HepG2 (cell line): Measurements from ENCODE around the gene CLEC19A. TPM values are rescaled to one million over a fixed set of nuclear protein-coding genes. Genes with fewer than 3 reads are reported as not detected.

Source experiments
- ATAC-seq: fragments of 200-7000 bp; cut with Tn5 transposase; 3 replicates; pipeline ENCODE4 v1.9.1; 2020; ENCODE audit warnings: mild to moderate bottlenecking, moderate library complexity
- BruUV-seq: library from RNA; stranded (reverse); fragments of 400-500 nt; replicated peaks from 2 replicates; lab custom pipeline; 2021; lab: Mats Ljungman, UMichigan
- CTCF ChIA-PET: fragments of 300-600 bp; formaldehyde crosslinking; extraction: SDS; loops from one replicate; lab custom pipeline; 2021; ENCODE audit warnings: low total read pairs, inconsistent platforms, low intra/inter-chr PET ratio; lab: Yijun Ruan, JAX
- POLR2A ChIA-PET: fragments of 350-600 bp; sonication (Branson Sonifier 250); formaldehyde crosslinking; loops from one replicate; lab custom pipeline; 2020; ENCODE audit warnings: antibody characterized with exemption, inconsistent platforms; lab: Yijun Ruan, JAX
- DNase-seq: peaks from one replicate; pipeline ENCODE4 v3.0.0-alpha.2; 2015; ENCODE audit warnings: low spot score
- FAIRE-seq: peaks from 3 replicates; lab custom pipeline; 2011; peaks lifted over from hg19 to GRCh38; lab: Jason Lieb, UNC
- H2AFZ ChIP-seq: one replicate; pipeline ENCODE4 v1.6.1; 2011; ENCODE audit warnings: low read length, inconsistent platforms
- H3K27ac ChIP-seq: fragments of 300-600 bp; 3 replicates; pipeline ENCODE4 v1.8.0; 2011; ENCODE audit warnings: mixed run types, mild to moderate bottlenecking, mixed read lengths, low read length, inconsistent platforms; ENCODE audit not compliant: insufficient read depth; ENCODE audit errors: extremely low read length
- H3K27me3 ChIP-seq, 2 experiments: fragments of 200-600 bp in 1 of 2; 2 replicates in 1 of 2; 3 replicates in 1 of 2; pipeline versions ENCODE4 v1.6.0 to v1.8.0; 2011; ENCODE audit warnings: low read length in 2 of 2, mild to moderate bottlenecking in 2 of 2, moderate library complexity in 2 of 2, inconsistent platforms in 1 of 2; ENCODE audit not compliant: insufficient read depth in 2 of 2, control insufficient read depth in 1 of 2
- H3K36me3 ChIP-seq, 2 experiments: fragments of 200-600 bp in 1 of 2; replicated peaks in 1 of 2; 2 replicates in 1 of 2; 3 replicates in 1 of 2; pipeline versions ENCODE4 v1.5.1 to v1.8.0; 2011; ENCODE audit warnings: low read length in 2 of 2, inconsistent platforms in 1 of 2; ENCODE audit not compliant: insufficient read depth in 2 of 2, control insufficient read depth in 1 of 2
- H3K4me1 ChIP-seq: 2 replicates; pipeline ENCODE4 v1.5.1; 2012; ENCODE audit warnings: low read length, inconsistent platforms; ENCODE audit not compliant: insufficient read depth
- H3K4me2 ChIP-seq: 2 replicates; pipeline ENCODE4 v1.6.0; 2011; ENCODE audit warnings: low read depth, low read length, inconsistent platforms
- H3K4me3 ChIP-seq, 3 experiments: fragments of 200-600 bp in 1 of 3; sonication (generic), shearing (Covaris generic) in 1 of 3; replicated peaks in 1 of 3; 2 replicates each; pipeline ENCODE4 v1.5.1; 2011 to 2016; ENCODE audit warnings: low read length in 3 of 3, inconsistent platforms in 2 of 3, low read depth in 2 of 3, mild to moderate bottlenecking in 2 of 3, control low read depth in 1 of 3, mixed read lengths in 1 of 3; ENCODE audit not compliant: insufficient read depth in 1 of 3
- H3K79me2 ChIP-seq: one replicate; pipeline ENCODE4 v1.6.1; 2011; ENCODE audit warnings: low read length, inconsistent platforms; ENCODE audit not compliant: insufficient read depth
- H3K9ac ChIP-seq: 2 replicates; pipeline ENCODE4 v1.6.0; 2011; ENCODE audit warnings: mild to moderate bottlenecking, low read depth, low read length, inconsistent platforms; ENCODE audit not compliant: insufficient read depth
- H3K9me3 ChIP-seq: 2 replicates; pipeline ENCODE4 v1.5.1; 2012; ENCODE audit warnings: mild to moderate bottlenecking, low read length
- H4K20me1 ChIP-seq: 2 replicates; pipeline ENCODE4 v1.6.0; 2011; ENCODE audit warnings: inconsistent platforms, mild to moderate bottlenecking, low read length, moderate library complexity; ENCODE audit not compliant: insufficient read depth
- MTF1 ChIP-seq: sonication (generic); formaldehyde crosslinking; IDR thresholded peaks from 2 replicates; pipeline ENCODE4 v1.5.0; 2020; ENCODE audit warnings: missing genetic modification reagents
- ZNF546 ChIP-seq: sonication (generic); formaldehyde crosslinking; conservative IDR thresholded peaks from 2 replicates; pipeline ENCODE4 v1.8.1; 2023; ENCODE audit warnings: mild to moderate bottlenecking, missing genetic modification reagents
- ZNF737 ChIP-seq: sonication (generic); formaldehyde crosslinking; IDR thresholded peaks from 2 replicates; pipeline ENCODE4 v1.5.0; 2020; ENCODE audit warnings: missing genetic modification reagents, mild to moderate bottlenecking, borderline replicate concordance
- WGBS: methylation state at CpG from one replicate; pipeline ENCODE4 v1.1.6; 2017; ENCODE audit warnings: low lambda C conversion rate; 5-methylcytosine and 5-hydroxymethylcytosine counted together
- in situ Hi-C: cut with HindIII; loops from 2 replicates; pipeline ENCODE4 v1.10.0; 2017; ENCODE audit warnings: low pct_unique_long_range_greater_than_20kb; ENCODE audit not compliant: extremely low pct_ligation_motif_present
- intact Hi-C: fragments of 100-400 bp; cut with micrococcal nuclease; formaldehyde crosslinking; loops from one replicate; pipeline ENCODE4 v1.10.0; 2022; ENCODE audit not compliant: unreplicated experiment
- polyA plus RNA-seq, 8 experiments: library from polyadenylated mRNA; depleted of rRNA in 3 of 8; stranded (reverse) in 7 of 8; unstranded in 1 of 8; fragments of >200 nt; fragmentation: Illumina TruSeq in 4 of 8; extraction: Trizol in 4 of 8; gene quantifications; 2 replicates each; pipeline versions ENCODE4 v1.2.1 to v1.2.3, GENCODE V29; 2011 to 2016; ENCODE audit warnings: low read depth in 4 of 8, missing spikeins in 1 of 8, mixed read lengths in 1 of 8; ENCODE audit not compliant: insufficient read depth in 1 of 8
- total RNA-seq, 5 experiments: library from RNA; depleted of rRNA; stranded (reverse); fragments of >200 nt; fragmentation: Illumina TruSeq; extraction: Trizol; gene quantifications; 2 replicates each; pipeline ENCODE4 v1.2.3, GENCODE V29; 2016; ENCODE audit warnings: low read depth in 1 of 5
- TF ChIP-seq, protein P1 (sequence below): sonication (generic); formaldehyde crosslinking; IDR thresholded peaks from 2 replicates; pipeline ENCODE4 v1.5.1; 2020; ENCODE audit warnings: missing genetic modification reagents, mild to moderate bottlenecking, borderline replicate concordance
- TF ChIP-seq, protein P2 (sequence below): sonication (generic); formaldehyde crosslinking; IDR thresholded peaks from 2 replicates; pipeline ENCODE4 v1.4.0; 2020; ENCODE audit warnings: mild to moderate bottlenecking, missing genetic modification reagents, borderline replicate concordance
- TF ChIP-seq, protein P3 (sequence below): sonication (generic); formaldehyde crosslinking; IDR thresholded peaks from 2 replicates; pipeline ENCODE4 v1.4.0; 2020; ENCODE audit warnings: mild to moderate bottlenecking, missing genetic modification reagents, borderline replicate concordance
- TF ChIP-seq, protein P4 (sequence below): sonication (generic); formaldehyde crosslinking; IDR thresholded peaks from 2 replicates; pipeline ENCODE4 v1.4.0; 2020; ENCODE audit warnings: low read depth, mild to moderate bottlenecking, missing genetic modification reagents

The CLEC19A gene
- total and polyA plus RNA-seq, 2 of the 13 experiments (the other 11 are each of a cell fraction or from before 2014, with no cell fraction given): not detected

DNA sequence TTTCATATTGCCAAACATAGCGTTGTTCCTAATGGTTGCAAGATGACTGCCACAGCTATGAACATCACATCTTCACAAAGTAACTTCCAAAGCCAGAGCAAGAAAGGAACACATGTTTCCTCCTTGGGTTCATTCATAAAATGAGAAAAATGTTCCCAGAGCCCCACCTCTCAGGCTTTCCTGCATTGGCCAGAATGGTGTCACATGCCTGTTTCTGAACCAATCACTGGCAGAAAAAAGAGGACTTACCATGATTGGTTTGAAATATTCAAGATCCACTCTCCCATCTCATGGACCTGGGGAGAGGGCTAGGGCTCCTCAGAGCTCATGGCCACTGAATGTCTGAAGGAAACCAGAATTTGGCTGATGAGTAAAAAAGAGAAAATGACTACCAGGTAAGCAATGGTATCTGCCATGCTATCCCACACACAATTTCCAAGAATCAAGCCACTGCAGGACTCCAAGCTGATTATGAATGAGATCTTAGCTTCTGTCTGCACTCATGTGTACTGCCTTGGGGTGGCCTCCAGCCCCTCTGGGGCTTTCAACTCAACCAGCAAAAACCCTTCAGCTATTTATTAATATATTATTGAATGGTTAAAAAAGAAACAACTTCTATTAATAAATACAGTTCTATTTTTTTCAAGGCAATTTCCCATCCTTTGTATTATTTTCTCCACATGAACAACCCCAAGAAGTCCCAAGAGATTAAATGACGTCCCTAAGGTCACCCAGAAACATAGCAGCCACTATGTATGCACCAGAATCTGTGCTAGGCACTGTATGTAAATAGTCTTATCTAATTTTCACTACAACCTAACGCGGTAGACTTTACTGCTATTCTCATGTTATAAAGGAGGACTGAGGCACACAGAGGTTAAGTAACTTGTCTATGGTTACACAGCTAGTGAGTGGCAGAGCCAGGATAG, 70.8 kb downstream of the CLEC19A start (continued):
- TF ChIP-seq, protein P1, sequence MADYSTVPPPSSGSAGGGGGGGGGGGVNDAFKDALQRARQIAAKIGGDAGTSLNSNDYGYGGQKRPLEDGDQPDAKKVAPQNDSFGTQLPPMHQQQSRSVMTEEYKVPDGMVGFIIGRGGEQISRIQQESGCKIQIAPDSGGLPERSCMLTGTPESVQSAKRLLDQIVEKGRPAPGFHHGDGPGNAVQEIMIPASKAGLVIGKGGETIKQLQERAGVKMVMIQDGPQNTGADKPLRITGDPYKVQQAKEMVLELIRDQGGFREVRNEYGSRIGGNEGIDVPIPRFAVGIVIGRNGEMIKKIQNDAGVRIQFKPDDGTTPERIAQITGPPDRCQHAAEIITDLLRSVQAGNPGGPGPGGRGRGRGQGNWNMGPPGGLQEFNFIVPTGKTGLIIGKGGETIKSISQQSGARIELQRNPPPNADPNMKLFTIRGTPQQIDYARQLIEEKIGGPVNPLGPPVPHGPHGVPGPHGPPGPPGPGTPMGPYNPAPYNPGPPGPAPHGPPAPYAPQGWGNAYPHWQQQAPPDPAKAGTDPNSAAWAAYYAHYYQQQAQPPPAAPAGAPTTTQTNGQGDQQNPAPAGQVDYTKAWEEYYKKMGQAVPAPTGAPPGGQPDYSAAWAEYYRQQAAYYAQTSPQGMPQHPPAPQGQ (CRISPR knock-in tag): no peak
- TF ChIP-seq, protein P2, sequence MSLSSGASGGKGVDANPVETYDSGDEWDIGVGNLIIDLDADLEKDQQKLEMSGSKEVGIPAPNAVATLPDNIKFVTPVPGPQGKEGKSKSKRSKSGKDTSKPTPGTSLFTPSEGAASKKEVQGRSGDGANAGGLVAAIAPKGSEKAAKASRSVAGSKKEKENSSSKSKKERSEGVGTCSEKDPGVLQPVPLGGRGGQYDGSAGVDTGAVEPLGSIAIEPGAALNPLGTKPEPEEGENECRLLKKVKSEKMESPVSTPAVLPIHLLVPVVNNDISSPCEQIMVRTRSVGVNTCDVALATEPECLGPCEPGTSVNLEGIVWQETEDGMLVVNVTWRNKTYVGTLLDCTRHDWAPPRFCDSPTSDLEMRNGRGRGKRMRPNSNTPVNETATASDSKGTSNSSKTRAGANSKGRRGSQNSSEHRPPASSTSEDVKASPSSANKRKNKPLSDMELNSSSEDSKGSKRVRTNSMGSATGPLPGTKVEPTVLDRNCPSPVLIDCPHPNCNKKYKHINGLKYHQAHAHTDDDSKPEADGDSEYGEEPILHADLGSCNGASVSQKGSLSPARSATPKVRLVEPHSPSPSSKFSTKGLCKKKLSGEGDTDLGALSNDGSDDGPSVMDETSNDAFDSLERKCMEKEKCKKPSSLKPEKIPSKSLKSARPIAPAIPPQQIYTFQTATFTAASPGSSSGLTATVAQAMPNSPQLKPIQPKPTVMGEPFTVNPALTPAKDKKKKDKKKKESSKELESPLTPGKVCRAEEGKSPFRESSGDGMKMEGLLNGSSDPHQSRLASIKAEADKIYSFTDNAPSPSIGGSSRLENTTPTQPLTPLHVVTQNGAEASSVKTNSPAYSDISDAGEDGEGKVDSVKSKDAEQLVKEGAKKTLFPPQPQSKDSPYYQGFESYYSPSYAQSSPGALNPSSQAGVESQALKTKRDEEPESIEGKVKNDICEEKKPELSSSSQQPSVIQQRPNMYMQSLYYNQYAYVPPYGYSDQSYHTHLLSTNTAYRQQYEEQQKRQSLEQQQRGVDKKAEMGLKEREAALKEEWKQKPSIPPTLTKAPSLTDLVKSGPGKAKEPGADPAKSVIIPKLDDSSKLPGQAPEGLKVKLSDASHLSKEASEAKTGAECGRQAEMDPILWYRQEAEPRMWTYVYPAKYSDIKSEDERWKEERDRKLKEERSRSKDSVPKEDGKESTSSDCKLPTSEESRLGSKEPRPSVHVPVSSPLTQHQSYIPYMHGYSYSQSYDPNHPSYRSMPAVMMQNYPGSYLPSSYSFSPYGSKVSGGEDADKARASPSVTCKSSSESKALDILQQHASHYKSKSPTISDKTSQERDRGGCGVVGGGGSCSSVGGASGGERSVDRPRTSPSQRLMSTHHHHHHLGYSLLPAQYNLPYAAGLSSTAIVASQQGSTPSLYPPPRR (CRISPR knock-in tag): no peak
- no peak for TF ChIP-seq ZNF546 (CRISPR knock-in tag)

DNA sequence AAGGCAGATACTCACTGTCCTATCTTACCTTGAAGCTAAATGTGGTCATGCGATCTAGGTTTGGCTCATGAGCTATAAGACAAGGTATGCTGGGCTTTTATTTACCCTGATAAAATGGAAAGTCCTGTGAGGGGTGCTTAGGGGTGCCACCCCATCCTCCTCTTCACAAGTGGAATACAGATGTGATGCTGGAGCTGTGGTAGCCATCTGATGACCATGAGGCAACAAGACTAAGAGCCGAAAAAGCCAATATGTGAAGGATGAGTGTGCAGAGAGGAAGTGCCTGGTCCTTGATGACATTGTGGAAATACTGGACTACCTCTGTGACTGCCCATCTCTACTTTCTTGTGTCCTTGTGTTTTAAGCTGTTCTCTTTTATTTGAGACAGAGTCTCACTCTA, 74.0 kb downstream of the CLEC19A start:
- intact Hi-C loops (no loop called here), in situ Hi-C loops (no loop called here)
- no TSS peak for BruUV-seq
- Histone ChIP-seq H4K20me1 (no peaks in the 10 kb centered on the region), H3K79me2 (no peaks in the 10 kb centered on the region), H3K36me3 (no peaks in the 10 kb centered on the region)
- ChIA-PET CTCF (no interaction called here), POLR2A (no interaction called here)
- no peak for DNase-seq
- TF ChIP-seq, protein P3, sequence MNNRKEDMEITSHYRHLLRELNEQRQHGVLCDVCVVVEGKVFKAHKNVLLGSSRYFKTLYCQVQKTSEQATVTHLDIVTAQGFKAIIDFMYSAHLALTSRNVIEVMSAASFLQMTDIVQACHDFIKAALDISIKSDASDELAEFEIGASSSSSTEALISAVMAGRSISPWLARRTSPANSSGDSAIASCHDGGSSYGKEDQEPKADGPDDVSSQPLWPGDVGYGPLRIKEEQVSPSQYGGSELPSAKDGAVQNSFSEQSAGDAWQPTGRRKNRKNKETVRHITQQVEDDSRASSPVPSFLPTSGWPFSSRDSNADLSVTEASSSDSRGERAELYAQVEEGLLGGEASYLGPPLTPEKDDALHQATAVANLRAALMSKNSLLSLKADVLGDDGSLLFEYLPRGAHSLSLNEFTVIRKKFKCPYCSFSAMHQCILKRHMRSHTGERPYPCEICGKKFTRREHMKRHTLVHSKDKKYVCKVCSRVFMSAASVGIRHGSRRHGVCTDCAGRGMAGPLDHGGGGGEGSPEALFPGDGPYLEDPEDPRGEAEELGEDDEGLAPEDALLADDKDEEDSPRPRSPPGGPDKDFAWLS (CRISPR knock-in tag): no peak
- TF ChIP-seq, protein P4, sequence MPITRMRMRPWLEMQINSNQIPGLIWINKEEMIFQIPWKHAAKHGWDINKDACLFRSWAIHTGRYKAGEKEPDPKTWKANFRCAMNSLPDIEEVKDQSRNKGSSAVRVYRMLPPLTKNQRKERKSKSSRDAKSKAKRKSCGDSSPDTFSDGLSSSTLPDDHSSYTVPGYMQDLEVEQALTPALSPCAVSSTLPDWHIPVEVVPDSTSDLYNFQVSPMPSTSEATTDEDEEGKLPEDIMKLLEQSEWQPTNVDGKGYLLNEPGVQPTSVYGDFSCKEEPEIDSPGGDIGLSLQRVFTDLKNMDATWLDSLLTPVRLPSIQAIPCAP (CRISPR knock-in tag): no peak
- no peak for TF ChIP-seq MTF1 (CRISPR knock-in tag)
- no peak for TF ChIP-seq ZNF737 (CRISPR knock-in tag)
- TF ChIP-seq, all 625 proteins: peak for 0
- Histone ChIP-seq H3K4me2 (no peak overlapping the region), H2AFZ (no peak overlapping the region), H3K4me3 (no peak overlapping the region), H3K27me3 (peaks cover 0 to 3% of the 10 kb centered on the region in 2 experiments; a peak in 1 of 5 replicates), H3K4me1 (no peaks in the 10 kb centered on the region), H3K9me3 (no peaks in the 10 kb centered on the region), H3K9ac (no peak overlapping the region), H3K27ac (no peak overlapping the region)
- FAIRE-seq: no peak
- ATAC-seq: no peak
- WGBS: 9% methylated on average over 2 of the region's 2 CpGs
